Stomach (tissue), 9 donors: Measurements from ENCODE around the gene COX19. TPM values are rescaled to one million over a fixed set of nuclear protein-coding genes. Genes with fewer than 3 reads are reported as not detected.
"Not testable (repeated sequence)": the region's sequence is repeated elsewhere in the genome, so short reads cannot be mapped to it uniquely, and the experiment has no call there.

Experiments
- DNase-seq, 2 donors: peaks; one replicate each; pipeline versions ENCODE4 v3.0.0 to v3.0.0-alpha.2; 2013 to 2019
- H3K27ac ChIP-seq, 5 donors: fragments of 200-600 bp in 4 of 5; sonication (generic) in 4 of 5; one replicate each; pipeline ENCODE4 v1.5.1; 2013 to 2019; ENCODE audit warnings: mild to moderate bottlenecking in 1 of 5, moderate library complexity in 1 of 5
- H3K27me3 ChIP-seq, 3 donors: fragments of 200-600 bp; sonication (generic); one replicate each; pipeline ENCODE4 v1.5.1; 2017 to 2019; ENCODE audit warnings: mixed run types in 1 of 3
- H3K36me3 ChIP-seq, 4 donors: fragments of 200-600 bp; sonication (generic); 1 replicate in 3 of 4; 2 replicates in 1 of 4; pipeline ENCODE4 v1.5.1; 2016 to 2019
- H3K4me1 ChIP-seq, 4 donors: fragments of 200-600 bp; sonication (generic); one replicate each; pipeline ENCODE4 v1.5.1; 2016 to 2019
- H3K4me3 ChIP-seq, 4 donors: fragments of 200-600 bp; sonication (generic) in 3 of 4; one replicate each; pipeline ENCODE4 v1.5.1; 2016 to 2019; ENCODE audit warnings: mild to moderate bottlenecking in 1 of 4
- H3K9me3 ChIP-seq, 4 donors: fragments of 200-600 bp; sonication (generic); one replicate each; pipeline ENCODE4 v1.5.1; 2016 to 2019
- EP300 ChIP-seq: sonication (generic); formaldehyde crosslinking; IDR thresholded peaks from one replicate; pipeline ENCODE4 v1.6.1; 2017; ENCODE audit warnings: antibody characterized with exemption
- POLR2A ChIP-seq, 4 donors: fragments of 450-650 bp; IDR thresholded peaks; one replicate each; pipeline ENCODE4 v1.6.1; 2016; ENCODE audit warnings: antibody characterized with exemption in 4 of 4, control low read depth in 2 of 4, mild to moderate bottlenecking in 1 of 4, moderate library complexity in 1 of 4
- POLR2AphosphoS5 ChIP-seq, 3 donors: sonication (generic); formaldehyde crosslinking; IDR thresholded peaks; one replicate each; pipeline ENCODE4 v1.6.1; 2016; ENCODE audit warnings: antibody characterized with exemption in 3 of 3
- WGBS, 5 donors: extraction: QIAGEN DNeasy Blood & Tissue Kit in 3 of 5; methylation state at CpG; one replicate each; pipeline versions ENCODE4 v1.1.5 to v1.1.7; 2013 to 2018; 5-methylcytosine and 5-hydroxymethylcytosine counted together
- intact Hi-C: fragments of 100-400 bp; cut with DNase I; formaldehyde crosslinking; loops from one replicate; pipeline ENCODE4 v1.15.1; 2023; ENCODE audit warnings: low total_unique reads
- polyA plus RNA-seq, 3 donors: library from polyadenylated mRNA; stranded (reverse); fragments of 200-250 nt; gene quantifications; one replicate each; pipeline ENCODE4 v1.2.3, GENCODE V29; 2013
- total RNA-seq, 5 donors: library from RNA; depleted of rRNA; stranded (reverse); fragments of >200 nt; gene quantifications; one replicate each; pipeline versions ENCODE4 v1.1.0 to v1.2.3, GENCODE V29; 2014 to 2016
- TF ChIP-seq, protein P1 (sequence below), 7 experiments: fragments of 450-650 bp in 4 of 7; fragments of 200-600 bp in 3 of 7; sonication (generic) in 3 of 7; IDR thresholded peaks; one replicate each; pipeline ENCODE4 v1.5.1; 2016 to 2019; ENCODE audit warnings: antibody characterized with exemption in 7 of 7, control low read depth in 2 of 7, mild to moderate bottlenecking in 1 of 7
- donor health status: healthy with polysubstance abuse.
- donor health status: Bipolar disorder and iron deficiency.
- donor health status: healthy.

Gene COX19
- total and polyA plus RNA-seq, 8 donors = 2.3 to 26.6 (median 6.6) TPM

- peak in 1 of 2 donors; percentile 16 for DNase-seq
- H3K9me3 ChIP-seq = no peaks in the 10 kb centered on the region
- intact Hi-C loops = no loop called here
- no peaks in the 10 kb centered on the region for H3K36me3 ChIP-seq
- no peak overlapping the region for H3K4me3 ChIP-seq
- H3K4me1 ChIP-seq = peaks cover 3 to 65% (median 30%) of the 10 kb centered on the region in 4 donors
- H3K27me3 ChIP-seq = no peaks in the 10 kb centered on the region
- H3K27ac ChIP-seq = peak overlapping the region in 3 of 5 donors; percentile 2 to 64 (median 60)
- no peak for TF ChIP-seq EP300
- no peak for TF ChIP-seq POLR2AphosphoS5 (IDR thresholded peaks at IDR 0.05)
- TF ChIP-seq, protein P1, sequence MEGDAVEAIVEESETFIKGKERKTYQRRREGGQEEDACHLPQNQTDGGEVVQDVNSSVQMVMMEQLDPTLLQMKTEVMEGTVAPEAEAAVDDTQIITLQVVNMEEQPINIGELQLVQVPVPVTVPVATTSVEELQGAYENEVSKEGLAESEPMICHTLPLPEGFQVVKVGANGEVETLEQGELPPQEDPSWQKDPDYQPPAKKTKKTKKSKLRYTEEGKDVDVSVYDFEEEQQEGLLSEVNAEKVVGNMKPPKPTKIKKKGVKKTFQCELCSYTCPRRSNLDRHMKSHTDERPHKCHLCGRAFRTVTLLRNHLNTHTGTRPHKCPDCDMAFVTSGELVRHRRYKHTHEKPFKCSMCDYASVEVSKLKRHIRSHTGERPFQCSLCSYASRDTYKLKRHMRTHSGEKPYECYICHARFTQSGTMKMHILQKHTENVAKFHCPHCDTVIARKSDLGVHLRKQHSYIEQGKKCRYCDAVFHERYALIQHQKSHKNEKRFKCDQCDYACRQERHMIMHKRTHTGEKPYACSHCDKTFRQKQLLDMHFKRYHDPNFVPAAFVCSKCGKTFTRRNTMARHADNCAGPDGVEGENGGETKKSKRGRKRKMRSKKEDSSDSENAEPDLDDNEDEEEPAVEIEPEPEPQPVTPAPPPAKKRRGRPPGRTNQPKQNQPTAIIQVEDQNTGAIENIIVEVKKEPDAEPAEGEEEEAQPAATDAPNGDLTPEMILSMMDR (IDR thresholded peaks at IDR 0.05) = no peak
- TF ChIP-seq POLR2A (IDR thresholded peaks at IDR 0.05) = no peak
- 65 to 76% (median 75%) methylated on average over 16 to 21 of the region's 21 CpGs for WGBS, 5 donors
Measured at GRCh38 chr7:927031-927671, 48.2 kb downstream of the COX19 start.

DNA sequence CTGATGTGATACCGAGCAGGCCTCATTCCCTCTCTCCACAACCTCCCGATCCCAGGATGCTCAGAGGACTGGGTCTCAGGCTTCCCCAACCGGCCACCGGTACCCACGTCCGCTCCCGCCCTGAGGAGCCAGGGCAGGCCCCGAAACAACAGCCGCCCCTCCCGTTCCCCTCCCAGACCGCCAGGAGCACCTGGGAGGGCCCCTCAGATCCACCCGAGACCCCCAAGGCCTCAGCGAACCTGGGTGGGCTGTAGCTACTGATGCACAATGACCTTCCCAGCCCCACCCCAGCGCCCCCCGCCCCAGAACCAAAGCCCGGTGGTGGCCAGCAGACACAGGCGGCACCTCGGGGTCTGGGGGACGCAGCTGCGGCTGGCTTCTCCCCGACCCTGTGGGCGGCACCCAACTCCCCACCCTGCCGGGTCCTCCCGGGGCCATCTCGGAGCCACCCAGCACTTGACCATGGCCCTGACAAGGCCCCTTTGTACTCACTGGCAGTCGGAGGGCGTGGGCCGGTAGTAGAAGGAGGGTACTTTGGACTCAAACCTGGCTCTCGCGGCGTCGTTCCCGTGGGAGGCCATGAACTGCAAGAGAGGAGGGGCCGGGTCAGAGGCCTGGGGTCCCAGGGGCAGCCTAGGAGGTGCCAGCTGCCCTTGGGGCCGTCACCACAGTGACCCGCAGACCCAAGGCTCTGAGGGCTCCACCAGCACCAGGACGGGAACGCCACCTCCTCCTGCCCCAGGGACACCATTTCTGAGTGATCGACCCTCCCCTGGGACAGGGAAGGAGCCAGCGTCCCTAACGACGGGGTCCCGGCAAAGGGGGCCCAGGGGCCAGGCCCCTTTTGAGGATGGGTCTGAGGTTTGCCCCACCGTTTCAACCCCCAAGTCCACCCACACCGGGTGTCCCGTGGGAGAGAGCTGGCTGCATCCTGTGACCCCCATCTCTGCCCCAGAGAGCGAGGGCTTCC lies 49.0 kb downstream of the COX19 start:
- intact Hi-C loops = no loop called here
- peak overlapping the region; percentile 8 to 64 (median 47) for H3K27ac ChIP-seq

GRCh38 chr7:925601-926000 lies 49.7 kb downstream of the COX19 start:
- H3K27ac ChIP-seq = peak overlapping the region; percentile 8 to 64 (median 47)
- H3K4me1 ChIP-seq = peaks cover 3 to 63% (median 36%) of the 10 kb centered on the region in 4 donors
- no peaks in the 10 kb centered on the region for H3K36me3 ChIP-seq
- 49 to 81% (median 65%) methylated on average over 9 to 18 of the region's 18 CpGs for WGBS, 5 donors
- peak; percentile 41 to 93 for DNase-seq
- H3K9me3 ChIP-seq = no peaks in the 10 kb centered on the region
- no peaks in the 10 kb centered on the region for H3K27me3 ChIP-seq
- intact Hi-C loops = no loop called here
- TF ChIP-seq, protein P1 (IDR thresholded peaks at IDR 0.05) = no peak
- TF ChIP-seq POLR2A (IDR thresholded peaks at IDR 0.05) (no peak), EP300 (no peak), POLR2AphosphoS5 (IDR thresholded peaks at IDR 0.05) (no peak)
- no peak overlapping the region for H3K4me3 ChIP-seq

More for the DNA sequence above, 49.0 kb downstream of the COX19 start:
- 58 to 71% (median 66%) methylated on average over 18 to 47 of the region's 47 CpGs for WGBS, 5 donors
- H3K9me3 ChIP-seq = no peaks in the 10 kb centered on the region
- peaks cover 3 to 63% (median 36%) of the 10 kb centered on the region in 4 donors for H3K4me1 ChIP-seq
- peak; percentile 28 to 87 for DNase-seq
- TF ChIP-seq POLR2A (IDR thresholded peaks at IDR 0.05) (no peak), EP300 (no peak), POLR2AphosphoS5 (IDR thresholded peaks at IDR 0.05) (no peak)
- TF ChIP-seq, protein P1 (IDR thresholded peaks at IDR 0.05) = no peak
- H3K36me3 ChIP-seq = no peaks in the 10 kb centered on the region
- no peak overlapping the region for H3K4me3 ChIP-seq
- no peaks in the 10 kb centered on the region for H3K27me3 ChIP-seq

DNA sequence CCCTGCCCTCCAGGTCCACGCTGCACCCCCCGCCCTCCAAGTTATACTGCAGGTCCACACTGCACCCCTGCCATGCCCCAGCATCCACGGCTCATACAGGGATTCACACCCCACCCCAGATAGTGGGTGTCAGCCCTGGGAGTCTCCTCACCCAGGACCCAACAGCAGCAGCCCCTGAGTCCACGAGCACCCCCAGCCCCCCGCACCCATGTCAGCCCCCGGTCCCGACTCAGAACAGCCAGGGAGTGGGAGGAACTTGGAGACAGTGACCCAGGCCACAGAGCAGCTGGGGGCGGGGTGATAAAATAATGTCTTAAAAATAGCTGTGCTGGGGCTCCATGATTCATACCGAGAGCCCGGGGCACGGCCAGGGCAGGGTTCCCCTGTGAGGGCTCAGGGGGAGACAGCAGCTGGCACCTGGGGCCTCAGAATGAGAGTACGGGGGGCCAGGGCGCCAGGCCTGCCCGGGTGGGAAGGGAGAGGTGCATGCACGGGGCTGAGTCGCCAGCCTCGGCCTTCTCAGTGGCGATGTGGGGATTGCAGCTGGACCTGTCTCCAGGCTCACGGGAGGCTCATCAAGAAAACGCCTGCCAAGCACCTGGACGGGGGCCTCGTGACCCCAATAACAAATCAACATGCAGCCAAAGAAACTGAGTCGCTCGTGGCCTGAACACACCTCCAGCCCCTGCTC lies 50.7 kb downstream of the COX19 start:
- H3K36me3 ChIP-seq = no peaks in the 10 kb centered on the region
- H3K9me3 ChIP-seq = no peaks in the 10 kb centered on the region
- 61 to 82% (median 77%) methylated on average over 9 to 24 of the region's 24 CpGs for WGBS, 5 donors
- H3K4me3 ChIP-seq = no peak overlapping the region
- H3K27me3 ChIP-seq = no peaks in the 10 kb centered on the region
- peak in 1 of 2 donors; percentile 25 for DNase-seq
- TF ChIP-seq, protein P1 (IDR thresholded peaks at IDR 0.05) = no peak
- TF ChIP-seq POLR2A (IDR thresholded peaks at IDR 0.05) (no peak), EP300 (no peak), POLR2AphosphoS5 (IDR thresholded peaks at IDR 0.05) (no peak)
- peak overlapping the region in 2 of 5 donors; percentile 24 to 60 for H3K27ac ChIP-seq
- intact Hi-C loops = no loop called here
- peaks cover 3 to 63% (median 36%) of the 10 kb centered on the region in 4 donors for H3K4me1 ChIP-seq

DNA sequence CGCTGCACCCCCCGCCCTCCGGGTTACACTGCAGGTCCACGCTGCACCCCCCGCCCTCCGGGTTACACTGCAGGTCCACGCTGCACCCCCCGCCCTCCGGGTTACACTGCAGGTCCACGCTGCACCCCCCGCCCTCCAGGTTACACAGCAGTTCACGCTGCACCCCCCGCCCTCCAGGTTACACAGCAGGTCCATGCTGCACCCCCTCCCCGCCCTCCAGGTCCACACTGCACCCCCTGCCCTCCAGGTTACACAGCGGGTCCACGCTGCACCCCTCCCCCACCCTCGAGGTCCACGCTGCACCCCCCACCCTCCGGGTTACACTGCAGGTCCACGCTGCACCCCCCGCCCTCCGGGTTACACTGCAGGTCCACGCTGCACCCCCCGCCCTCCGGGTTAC lies 51.3 kb downstream of the COX19 start:
- DNase-seq, H3K9me3 ChIP-seq, H3K27me3 ChIP-seq, H3K36me3 ChIP-seq, intact Hi-C loops: not testable (repeated sequence)
- Histone ChIP-seq H3K4me3 (peak overlapping the region in 1 of 4 donors; percentile 31), H3K4me1 (peaks cover 3 to 63% (median 36%) of the 10 kb centered on the region in 4 donors), H3K27ac (peak overlapping the region in 3 of 5 donors; percentile 64 to 76 (median 75))
- WGBS, 5 donors = 55 to 85% (median 72%) methylated on average over 10 to 17 of the region's 25 CpGs; no CpG with 5 or more reads in 1 of the 5 donors
